TTC549 (cell line): ENCODE data around the gene ADAD1.
"Not testable (repeated sequence)": the region's sequence is repeated elsewhere in the genome, so short reads cannot be mapped to it uniquely, and the experiment has no call there.

ENCODE experiments used
- FAIRE-seq: peaks from 2 replicates; lab custom pipeline; 2012; peaks lifted over from hg19 to GRCh38; lab: Jason Lieb, UNC

Gene ADAD1

DNA sequence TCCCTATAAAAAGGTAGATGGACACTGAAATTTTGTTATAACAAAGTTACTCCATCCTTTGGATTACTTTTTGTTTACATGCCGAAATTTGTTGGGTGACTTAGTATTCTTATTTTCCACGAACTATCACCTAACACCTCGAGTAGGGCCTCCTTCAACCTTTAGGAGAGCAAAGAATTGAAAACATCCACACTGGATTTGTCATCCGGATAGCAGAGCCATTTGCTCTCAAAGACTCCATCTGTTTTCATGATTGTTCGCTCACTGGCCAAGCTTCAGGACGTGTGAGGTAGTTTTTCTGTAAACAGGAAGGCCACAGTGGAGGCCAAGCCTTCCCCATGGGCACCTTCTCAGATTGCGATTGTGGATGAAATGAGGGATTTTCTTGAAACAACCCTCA is at the start of gene ADAD1:
ADAD1 (plus strand) TSS at position 301 of the 400 bp plus-strand sequence. CDS start 1,059 bp downstream, outside the sequence.
- no peak for FAIRE-seq

DNA sequence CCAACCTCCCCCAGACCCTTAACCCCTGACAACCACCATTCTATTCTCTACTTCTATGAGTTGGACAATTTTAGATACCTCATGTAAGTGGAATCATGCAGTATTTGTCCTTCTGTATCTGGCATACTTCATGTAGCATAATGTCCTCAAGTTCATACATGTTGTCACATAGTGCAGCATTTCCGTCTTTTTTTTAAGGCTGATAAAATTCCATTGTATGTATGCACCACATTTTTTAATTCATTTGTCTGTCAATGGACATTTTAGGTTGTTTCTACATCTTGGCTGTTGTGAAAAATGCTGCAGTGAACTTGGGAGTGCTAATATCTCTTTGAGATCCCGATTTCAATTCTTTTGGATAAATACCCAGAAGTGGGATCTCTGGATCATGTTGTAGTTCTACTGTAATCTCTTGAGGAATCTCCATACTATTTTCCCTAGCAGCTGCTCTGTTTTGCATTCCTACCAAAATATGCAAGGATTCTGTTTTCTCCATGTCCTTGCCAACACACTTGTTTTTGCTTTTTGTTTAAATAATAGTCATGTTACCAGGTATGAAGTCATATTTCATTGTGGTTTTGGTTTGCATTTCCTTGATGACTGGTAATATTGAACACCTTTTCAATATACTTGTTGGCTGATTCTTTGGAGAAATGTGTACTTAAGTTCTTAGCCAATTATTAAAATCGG is 48.8 kb upstream of the ADAD1 start:
- FAIRE-seq, result no peak

DNA sequence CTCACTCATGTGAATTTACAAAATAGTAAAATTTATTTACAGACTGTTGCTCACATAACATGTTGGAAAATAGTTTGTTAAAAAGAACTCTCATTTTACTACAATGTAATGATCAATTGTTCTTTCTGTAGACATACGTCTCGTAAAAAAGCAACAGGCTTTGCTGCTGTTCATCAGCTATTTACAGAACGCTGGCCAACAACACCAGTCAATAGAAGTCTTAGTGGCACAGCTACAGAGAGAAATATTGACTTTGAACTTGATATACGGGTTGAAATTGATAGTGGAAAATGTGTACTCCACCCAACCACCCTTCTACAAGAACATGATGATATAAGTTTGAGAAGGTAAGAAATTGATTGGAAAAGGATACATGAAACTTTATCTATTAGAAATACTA is 47.6 kb upstream of the ADAD1 start:
- no peak for FAIRE-seq

DNA sequence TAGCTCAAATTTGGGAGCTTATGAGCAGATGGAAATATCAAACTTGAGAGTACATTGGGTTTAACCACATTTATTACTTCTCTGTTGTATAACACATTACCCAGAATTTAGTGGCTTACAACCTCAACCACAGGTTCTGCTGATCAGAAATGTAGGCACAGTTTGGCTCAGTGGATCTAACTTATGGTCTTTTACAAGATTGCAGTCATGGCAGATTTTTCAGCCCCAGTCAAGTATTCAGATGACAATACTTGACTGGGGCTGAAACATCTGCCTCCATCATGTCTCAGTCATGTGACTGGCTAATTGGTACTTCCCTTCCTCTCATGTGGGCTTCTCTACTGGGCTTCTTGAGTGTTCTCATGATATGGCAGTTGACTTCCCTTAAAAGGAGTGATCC is 44.0 kb upstream of the ADAD1 start:
- FAIRE-seq, result no peak

DNA sequence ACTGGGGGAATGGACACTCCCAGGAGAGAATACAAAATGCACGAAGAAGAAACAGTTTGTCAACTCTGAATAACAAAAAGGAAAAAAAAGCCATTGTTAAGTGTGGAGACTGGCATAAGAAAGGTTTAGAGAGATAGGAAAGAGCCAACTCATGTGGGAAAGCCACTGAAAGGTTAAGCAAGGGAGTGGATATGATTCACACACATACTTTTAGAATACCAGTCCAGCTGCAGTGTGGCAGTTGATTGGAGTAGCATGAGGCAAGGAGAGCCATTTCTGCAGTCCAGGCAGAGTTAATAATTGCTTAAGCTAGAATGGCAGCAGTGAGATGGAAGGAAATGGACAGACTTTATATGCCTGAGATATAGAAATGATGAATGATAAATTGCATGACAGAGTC is 36.9 kb upstream of the ADAD1 start:
- no peak for FAIRE-seq

DNA sequence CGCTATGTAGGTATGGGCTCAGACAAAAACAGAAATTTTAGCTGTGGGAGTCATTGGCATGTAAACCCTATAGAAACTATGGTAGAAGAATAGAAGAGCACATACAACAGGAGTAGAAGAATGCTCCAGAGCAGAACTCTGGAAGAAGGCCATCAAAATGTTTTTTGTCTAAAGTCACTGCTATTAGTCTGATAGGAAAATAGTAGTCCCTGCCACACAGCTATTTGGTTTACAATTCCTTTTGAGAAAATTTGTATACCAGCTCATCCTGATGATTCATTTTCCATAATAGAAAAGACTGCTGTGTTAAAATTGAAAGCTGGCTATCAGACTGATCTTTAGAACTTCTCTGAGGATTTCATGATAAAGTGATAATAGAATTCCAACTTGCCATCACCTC is 32.8 kb upstream of the ADAD1 start:
- no peak for FAIRE-seq

DNA sequence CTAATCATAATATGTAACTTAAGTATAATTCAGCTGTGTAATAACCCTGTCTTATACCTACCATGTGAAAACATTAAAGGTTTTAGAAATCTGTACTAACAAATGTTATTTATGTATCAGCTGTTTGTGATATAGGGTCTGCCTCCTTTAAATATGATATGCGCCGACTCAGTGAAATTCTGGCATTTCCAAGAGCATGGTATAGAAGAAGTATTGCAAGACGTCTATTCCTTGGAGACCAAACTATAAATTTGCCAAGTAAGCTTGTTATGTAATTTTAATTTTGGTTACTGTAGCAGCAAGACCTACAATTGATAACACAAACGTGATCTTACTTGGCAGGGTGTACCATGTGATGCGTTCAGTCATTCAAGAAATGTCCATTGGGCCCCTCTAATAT is 32.3 kb upstream of the ADAD1 start:
- no peak for FAIRE-seq

DNA sequence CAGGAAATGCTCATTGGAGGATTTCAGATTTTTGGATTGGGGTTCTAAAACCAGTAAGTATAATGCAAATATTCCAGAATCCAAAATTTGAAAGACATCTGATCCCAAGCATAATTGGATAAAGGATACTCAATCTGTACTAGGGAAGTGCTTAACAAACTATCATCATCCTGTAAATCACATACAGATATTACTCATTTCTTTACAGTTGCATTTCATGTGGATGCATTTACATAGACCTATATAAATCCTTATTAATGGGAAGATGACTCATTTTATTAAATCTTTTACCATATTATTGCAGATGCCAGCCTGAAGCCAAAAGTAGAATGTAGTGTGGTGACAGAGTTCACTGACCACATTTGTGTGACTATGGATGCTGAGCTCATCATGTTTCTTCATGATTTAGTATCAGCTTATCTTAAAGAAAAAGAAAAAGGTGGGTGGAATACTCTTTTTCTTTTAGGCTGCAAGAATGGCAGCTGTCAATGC is 22.4 kb upstream of the ADAD1 start:
- no peak for FAIRE-seq

DNA sequence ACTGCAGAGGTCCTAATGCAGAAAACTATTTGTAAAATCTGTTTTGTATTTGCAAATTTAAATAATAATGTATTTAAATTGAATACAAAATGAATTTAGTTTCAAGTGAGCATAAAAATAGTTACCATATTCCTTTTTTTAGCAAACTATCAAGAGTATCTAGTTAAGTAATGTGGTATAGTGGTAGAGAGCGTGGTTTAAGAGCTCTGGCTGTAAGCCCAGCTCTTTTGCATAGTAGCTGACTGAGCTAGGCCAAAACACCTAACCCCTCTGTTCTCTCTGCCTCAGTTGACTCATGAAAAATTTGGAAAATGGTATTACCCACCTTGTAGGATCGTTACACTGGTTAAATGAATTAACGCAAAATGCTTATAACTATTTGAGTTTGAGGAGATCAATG is 18.1 kb upstream of the ADAD1 start:
- FAIRE-seq, result no peak

DNA sequence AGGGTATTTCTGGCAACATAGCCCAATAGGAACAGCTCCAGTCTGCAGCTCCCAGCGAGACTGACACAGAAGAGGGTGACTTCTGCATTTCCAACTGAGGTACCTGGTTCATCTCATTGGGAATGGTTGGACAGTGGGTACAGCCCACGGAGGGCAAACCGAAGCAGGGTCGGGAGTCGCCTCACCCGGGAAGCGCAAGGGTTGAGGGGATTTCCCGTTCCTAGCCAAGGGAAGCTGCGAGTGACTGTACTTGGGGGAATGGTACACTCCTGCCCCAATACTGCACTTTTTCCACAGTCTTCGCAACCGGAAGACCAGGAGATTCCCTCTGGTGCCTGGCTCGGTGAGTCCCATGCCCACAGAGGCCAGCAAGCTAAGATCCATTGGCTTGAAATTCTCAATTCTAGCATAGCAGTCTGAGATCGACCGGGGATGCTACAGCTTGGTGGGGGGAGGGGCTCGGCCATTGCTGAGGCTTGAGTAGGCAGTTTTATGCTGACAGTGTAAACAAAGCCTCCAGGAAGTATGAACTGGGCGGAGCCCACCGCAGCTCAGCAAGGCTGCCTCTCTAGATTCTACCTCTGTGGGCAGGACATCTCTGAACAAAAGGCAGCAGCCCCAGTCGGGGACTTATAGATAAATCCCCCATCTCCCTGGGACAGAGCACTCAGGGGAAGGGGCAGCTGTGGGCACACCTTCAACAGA is 14.0 kb upstream of the ADAD1 start:
- no peak for FAIRE-seq

DNA sequence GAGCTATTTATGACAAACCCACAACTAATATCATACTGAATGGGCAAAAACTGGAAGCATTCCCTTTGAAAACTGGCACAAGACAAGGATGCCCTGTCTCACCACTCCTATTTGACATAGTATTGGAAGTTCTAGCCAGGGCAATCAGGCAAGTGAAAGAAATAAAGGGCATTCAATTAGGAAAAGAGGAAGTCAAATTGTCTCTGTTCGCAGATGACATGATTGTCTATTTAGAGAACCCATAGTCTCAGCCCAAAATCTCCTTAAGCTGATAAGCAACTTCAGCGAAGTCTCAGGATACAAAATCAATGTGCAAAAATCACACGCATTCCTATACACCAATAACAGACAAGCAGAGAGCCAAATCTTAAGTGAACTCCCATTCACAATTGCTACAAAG is 10.0 kb upstream of the ADAD1 start:
- FAIRE-seq, result not testable (repeated sequence)

DNA sequence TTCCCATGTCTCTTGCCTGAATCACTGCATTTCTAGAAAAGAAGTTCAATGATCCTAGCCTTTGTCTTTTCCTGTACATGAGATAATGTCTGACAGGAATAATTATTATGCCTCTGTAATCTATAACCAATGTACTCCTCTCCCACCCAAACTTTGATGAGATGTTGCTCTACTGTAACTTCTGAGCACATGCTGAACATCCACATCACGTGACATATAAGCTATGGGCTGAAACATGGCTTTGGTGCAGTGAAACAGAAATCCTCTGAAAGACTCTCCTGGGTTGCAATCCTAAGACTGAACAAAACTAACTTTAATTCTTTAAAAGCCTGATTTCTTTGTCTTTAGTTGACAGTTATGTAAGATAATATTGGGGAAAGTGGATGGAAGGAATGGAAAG is 1.5 kb upstream of the ADAD1 start:
- FAIRE-seq, result no peak

DNA sequence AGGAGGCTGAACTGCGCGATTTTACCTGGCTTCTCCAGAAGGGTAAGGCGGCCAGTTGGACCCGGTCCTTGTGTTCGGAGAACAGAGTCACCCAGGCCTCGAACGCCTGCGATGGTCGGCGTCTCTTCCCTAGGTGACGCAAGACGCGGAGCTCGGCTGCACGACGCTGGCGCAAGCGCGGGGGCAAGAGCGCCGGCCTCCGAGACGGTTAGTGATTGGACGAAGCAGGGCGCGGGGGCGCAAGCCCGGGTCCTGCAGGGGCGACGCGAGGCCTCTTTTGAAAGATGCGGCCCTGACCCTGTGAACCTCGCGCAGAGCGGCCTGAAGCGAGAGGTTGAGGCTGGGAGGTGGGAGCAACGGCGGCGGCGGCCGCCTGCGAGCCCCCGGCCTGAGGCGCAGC is 428 bp downstream of the ADAD1 start:
- no peak for FAIRE-seq

DNA sequence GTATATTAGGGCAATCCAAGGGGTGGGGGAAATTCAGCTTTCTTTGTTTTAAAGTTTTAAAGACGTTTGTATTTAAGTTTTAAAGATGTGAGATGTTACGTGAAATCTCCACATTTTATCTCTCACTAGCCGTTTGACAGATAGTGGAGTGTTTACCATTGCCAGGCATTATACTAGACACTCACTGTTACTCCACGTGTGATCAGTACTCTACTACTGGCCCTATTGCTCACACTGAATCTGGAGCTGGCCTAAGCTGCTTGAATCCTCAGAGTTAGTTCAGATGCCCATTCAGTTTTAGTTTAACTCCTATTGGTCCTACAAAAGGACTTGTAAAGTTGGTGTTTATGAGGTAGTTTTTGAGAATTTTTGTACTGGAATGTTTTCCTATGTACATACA is 4.5 kb downstream of the ADAD1 start:
- no peak for FAIRE-seq

DNA sequence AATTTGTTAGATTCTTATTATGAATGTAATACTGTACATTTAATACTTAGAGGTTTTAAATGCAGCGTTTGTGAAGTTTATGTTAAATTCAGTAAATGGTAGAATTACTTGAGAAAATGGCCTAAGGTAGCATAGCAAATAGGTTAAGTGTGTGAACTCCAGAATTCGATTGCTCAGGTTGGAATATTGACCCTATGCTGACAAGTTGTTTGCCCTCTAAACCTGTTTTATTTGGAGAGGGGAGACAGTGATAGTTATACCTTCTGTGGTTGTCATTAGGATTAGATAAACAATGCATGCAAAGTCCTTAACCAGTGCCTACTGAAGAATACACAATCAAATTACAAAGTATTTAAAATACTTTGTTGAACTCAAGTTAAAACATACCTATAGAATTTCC is 5.4 kb downstream of the ADAD1 start:
- no peak for FAIRE-seq

DNA sequence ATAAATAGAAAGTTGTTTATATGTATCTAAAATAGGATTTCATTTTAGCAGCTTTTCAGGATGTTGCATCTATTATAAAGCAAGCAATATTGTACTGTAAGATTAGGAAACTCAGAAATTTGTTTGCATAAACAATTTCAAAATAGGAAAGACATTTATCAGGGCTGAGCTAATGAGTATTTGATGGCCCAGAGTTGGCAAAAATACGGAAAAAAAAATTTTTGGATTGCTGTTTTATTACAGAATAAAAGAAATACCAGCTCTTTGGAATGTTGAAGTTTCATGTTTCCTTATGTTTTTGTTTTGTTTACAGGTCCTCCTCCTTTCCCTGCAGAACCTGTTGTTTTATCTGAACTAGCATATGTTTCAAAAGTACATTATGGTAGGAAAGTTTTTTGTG is 14.5 kb downstream of the ADAD1 start:
- FAIRE-seq, result no peak

DNA sequence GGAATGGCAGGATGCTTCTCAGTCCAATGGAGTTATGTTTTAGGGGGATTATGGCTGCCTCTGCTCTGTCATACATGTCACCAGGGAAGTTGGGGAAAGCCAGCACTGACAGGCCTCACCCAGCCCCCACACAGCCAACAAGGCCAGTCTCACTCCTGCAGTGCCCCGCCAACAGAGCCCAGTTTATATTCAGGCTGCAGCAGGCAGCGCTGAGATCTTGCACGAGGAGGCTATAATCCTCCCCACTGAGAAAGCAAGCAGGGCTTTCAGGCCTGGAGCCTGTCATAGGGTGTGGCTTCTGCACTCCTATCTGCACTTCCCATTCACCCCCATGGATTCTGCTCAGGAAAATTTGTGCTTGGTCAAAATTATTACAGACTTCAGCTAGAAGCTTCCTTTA is 25.1 kb downstream of the ADAD1 start:
- FAIRE-seq, result no peak

DNA sequence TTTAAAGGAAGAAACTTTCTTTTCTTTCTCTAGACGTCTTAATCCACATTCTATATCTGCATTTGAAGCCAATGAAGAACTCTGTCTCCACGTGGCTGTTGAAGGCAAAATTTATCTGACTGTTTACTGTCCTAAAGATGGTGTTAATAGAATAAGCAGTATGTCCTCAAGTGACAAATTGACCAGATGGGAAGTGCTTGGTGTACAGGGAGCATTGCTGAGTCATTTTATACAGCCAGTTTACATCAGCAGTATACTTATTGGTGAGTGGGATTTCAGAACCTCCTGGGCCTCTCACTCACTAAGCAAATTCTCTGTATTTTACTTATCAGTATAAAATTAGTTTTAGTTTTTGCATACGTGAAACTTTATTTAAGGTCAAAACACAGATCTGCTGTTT is 33.7 kb downstream of the ADAD1 start:
- no peak for FAIRE-seq

DNA sequence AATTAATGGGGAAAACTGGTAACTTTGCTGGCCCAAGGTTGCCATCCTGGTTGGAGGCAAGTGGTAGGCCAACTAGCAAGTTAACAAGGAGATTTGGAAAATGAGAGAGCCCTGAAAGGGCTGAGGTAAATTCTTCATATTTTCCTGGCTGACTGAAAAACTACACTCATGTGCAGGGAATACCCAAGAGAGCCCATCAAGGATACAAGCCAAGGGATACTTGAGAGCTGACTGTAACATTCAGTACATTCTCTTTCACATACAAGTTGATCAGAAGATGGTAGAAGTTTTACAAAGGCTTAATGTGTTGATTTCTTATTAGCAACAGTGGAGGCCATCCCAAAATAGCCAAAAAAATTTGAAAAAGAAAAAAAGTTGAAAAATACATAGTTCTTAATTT is 44.4 kb downstream of the ADAD1 start:
- FAIRE-seq, result no peak

DNA sequence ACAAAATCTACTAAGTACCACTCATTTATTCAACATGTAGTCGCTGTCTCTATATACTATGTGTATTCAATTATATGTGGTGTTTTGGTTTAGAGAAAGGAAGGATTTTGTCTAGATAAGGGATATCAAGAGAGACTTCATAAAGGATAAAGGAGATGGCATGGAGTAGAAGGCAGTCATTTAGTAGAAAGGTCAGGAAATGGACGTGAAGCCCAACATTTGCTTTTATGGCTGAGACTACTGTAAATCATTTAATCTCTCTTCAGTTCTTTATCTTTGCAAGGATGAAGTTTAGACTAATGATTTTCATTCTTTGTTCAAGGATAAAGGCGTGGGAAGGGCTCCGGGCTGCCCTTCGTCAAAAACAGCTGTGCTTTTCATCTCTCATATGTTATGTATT is 52.5 kb downstream of the ADAD1 start:
- FAIRE-seq, result no peak

DNA sequence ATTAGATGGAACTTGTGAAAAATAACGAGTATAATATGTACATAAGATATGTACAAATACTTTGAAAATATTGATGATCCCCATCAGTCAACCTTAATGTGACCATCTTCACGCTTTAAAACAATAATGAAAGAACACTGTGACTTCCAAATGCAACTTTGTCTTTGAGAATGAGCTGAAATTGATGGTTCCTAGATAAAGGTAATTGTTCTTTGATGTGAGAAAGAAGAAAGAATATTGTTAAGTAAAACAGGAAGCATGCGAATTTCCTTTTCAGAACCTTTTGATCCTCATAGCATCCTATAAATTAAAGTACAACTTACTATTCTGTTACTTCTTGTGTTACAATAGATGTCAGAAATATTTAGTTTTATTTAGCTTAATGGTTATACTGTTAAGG is 55.5 kb downstream of the ADAD1 start:
- FAIRE-seq, result no peak

DNA sequence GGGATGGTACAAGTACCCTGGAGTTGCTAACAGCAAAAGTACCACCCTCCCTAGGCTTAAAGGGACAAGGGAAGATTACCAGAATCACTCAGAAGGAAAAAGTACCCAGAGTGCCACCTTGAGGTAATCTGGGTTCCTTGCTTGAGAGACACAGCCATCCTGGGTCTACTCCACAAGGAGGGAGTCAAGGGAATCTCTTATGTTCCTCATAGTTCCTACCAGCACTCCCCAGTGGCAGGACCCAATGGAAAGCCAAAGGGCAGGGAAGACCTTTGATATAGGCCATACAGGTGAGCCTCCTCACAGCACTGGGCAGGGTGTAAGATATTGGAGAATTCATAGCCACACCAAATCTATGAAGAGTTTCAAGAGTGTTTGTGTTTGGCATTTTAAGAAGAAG is 72.0 kb downstream of the ADAD1 start:
- peak; percentile 48 for FAIRE-seq

DNA sequence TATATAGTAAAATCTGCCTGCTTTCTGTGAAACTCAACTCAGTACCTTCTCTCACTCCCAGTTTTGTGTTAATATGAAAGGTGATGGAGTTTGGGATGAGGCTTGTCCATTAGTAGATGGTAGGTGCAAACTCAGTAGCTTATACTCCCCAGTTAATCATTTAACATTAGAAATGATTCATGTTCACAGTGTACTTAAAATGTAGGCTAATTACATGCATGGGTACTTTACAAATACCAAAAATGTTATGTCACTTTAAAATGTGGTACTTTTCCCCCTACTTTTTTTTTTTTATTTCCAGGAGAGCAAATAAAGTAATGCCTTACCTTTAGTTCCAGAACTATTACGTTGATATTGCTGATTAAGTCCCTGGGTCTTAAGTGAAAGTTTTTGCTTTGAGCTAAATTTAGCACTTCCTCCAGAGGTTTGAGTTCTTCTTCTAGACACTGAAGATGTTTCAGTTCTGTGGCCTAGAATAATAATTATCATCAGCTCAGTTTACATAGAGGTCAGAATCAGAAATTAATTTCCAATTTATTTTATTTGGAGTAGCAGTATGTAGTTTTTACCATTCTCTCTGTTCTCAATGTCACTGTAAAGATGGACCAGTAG is 74.7 kb downstream of the ADAD1 start:
- FAIRE-seq, result no peak
